KMS-11 (cell line): ENCODE measurements around the gene IRF6.

Experiments used
- H2AFZ ChIP-seq: fragments of 200-600 bp; sonication (generic); 2 replicates; pipeline ENCODE4 v1.6.1; 2016; ENCODE audit warnings: antibody characterized with exemption, mixed run types, low read depth
- H3K27ac ChIP-seq: fragments of 200-600 bp; sonication (generic); 2 replicates; pipeline ENCODE4 v1.6.1; 2016; ENCODE audit warnings: mild to moderate bottlenecking, mixed run types
- H3K27me3 ChIP-seq: fragments of 200-600 bp; sonication (generic); 2 replicates; pipeline ENCODE4 v1.6.1; 2017; ENCODE audit warnings: mild to moderate bottlenecking, low read depth, mixed run types, moderate library complexity; ENCODE audit not compliant: insufficient read depth
- H3K36me3 ChIP-seq: fragments of 200-600 bp; sonication (generic); 2 replicates; pipeline ENCODE4 v1.6.1; 2017; ENCODE audit warnings: mild to moderate bottlenecking, mixed run types; ENCODE audit not compliant: insufficient read depth
- H3K4me1 ChIP-seq: fragments of 200-600 bp; sonication (generic); 2 replicates; pipeline ENCODE4 v1.6.1; 2016; ENCODE audit warnings: mild to moderate bottlenecking, low read depth, mixed run types; ENCODE audit not compliant: poor library complexity, severe bottlenecking
- H3K4me2 ChIP-seq: fragments of 200-600 bp; sonication (generic); 2 replicates; pipeline ENCODE4 v1.7.0; 2016; ENCODE audit warnings: mild to moderate bottlenecking, mixed run types
- H3K4me3 ChIP-seq: fragments of 200-600 bp; sonication (generic); IDR thresholded peaks from 2 replicates; pipeline ENCODE4 v1.6.1; 2017; ENCODE audit warnings: low read depth, low read length, mixed read lengths; ENCODE audit not compliant: insufficient read depth
- H3K79me2 ChIP-seq: fragments of 200-600 bp; sonication (generic); 2 replicates; pipeline ENCODE4 v1.6.1; 2016; ENCODE audit warnings: low read depth, mixed run types; ENCODE audit not compliant: insufficient read depth
- H3K9ac ChIP-seq: fragments of 200-600 bp; sonication (generic); 2 replicates; pipeline ENCODE4 v1.6.1; 2016; ENCODE audit warnings: mild to moderate bottlenecking, mixed run types
- H4K20me1 ChIP-seq: fragments of 200-600 bp; sonication (generic); 2 replicates; pipeline ENCODE4 v1.6.1; 2016; ENCODE audit warnings: mild to moderate bottlenecking, mixed run types; ENCODE audit not compliant: insufficient read depth
- CTCF ChIP-seq: fragments of 200-600 bp; sonication (generic); conservative IDR thresholded peaks from 2 replicates; pipeline ENCODE4 v1.6.1; 2017; ENCODE audit warnings: low read depth, mild to moderate bottlenecking, antibody characterized with exemption, low read length, moderate library complexity, mixed read lengths

The IRF6 gene

DNA sequence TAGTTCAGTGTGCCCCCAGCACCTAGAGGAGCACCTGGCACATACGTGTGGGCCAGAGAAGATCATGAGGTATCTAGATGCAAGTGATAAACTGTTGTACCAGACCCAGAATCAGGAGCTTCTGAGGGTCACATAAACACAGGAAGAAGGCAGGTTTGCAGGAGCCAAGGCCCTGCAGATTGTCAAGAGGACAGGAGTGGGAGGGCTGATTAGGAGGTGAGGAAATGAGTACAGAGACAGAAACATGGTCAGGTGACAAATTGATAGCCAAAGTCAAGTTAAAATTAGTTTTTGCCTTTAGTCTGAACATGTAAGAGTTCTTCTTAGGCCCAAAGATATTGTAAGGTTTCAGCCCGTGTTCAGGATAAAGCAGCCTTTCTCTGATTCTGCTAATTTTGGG is 64.1 kb downstream of the IRF6 start:
- no peaks in the 10 kb centered on the region for H3K27me3 ChIP-seq
- no peak overlapping the region for H3K27ac ChIP-seq
- H3K9ac ChIP-seq, result no peak overlapping the region
- H3K36me3 ChIP-seq, result no peaks in the 10 kb centered on the region
- TF ChIP-seq CTCF, result no peak
- H3K4me3 ChIP-seq, result no peak overlapping the region
- no peaks in the 10 kb centered on the region for H4K20me1 ChIP-seq
- no peak overlapping the region for H3K4me2 ChIP-seq
- no peaks in the 10 kb centered on the region for H3K79me2 ChIP-seq
- no peak overlapping the region for H2AFZ ChIP-seq
- H3K4me1 ChIP-seq, result no peaks in the 10 kb centered on the region

DNA sequence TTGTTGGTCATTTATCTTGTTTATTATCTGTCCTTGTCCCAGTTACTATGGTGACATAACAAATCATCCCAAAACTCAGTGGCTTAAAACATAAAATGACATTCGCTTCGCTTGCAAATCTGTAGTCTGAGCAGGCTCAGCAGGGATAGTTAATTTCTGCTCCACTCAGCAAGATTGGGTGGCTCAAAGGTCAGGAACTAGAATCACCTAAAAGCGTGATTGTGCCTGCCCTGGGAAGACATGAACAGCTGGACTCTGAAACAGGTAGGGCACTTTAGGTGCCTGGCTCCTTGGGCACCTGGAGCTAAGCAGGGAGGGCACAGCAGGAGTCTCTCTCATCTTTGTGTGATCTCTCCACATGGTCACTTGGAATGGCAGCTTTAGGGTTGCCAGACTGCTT is 64.7 kb downstream of the IRF6 start:
- no peak overlapping the region for H2AFZ ChIP-seq
- no peak overlapping the region for H3K9ac ChIP-seq
- no peaks in the 10 kb centered on the region for H3K4me1 ChIP-seq

GRCh38 chr1:209738270-209738669 is 67.7 kb downstream of the IRF6 start:
- no peaks in the 10 kb centered on the region for H3K27me3 ChIP-seq
- no peak overlapping the region for H3K4me3 ChIP-seq
- H4K20me1 ChIP-seq, result no peaks in the 10 kb centered on the region
- no peak overlapping the region for H3K4me2 ChIP-seq
- H3K79me2 ChIP-seq, result no peaks in the 10 kb centered on the region
- TF ChIP-seq CTCF, result no peak
- no peaks in the 10 kb centered on the region for H3K4me1 ChIP-seq
- H3K36me3 ChIP-seq, result no peaks in the 10 kb centered on the region
- no peak overlapping the region for H3K27ac ChIP-seq
- H2AFZ ChIP-seq, result no peak overlapping the region
- H3K9ac ChIP-seq, result no peak overlapping the region

More for the DNA sequence above, 64.7 kb downstream of the IRF6 start:
- H3K36me3 ChIP-seq, result no peaks in the 10 kb centered on the region
- H3K4me2 ChIP-seq, result no peak overlapping the region
- H4K20me1 ChIP-seq, result no peaks in the 10 kb centered on the region
- no peaks in the 10 kb centered on the region for H3K79me2 ChIP-seq
- H3K4me3 ChIP-seq, result no peak overlapping the region
- no peak for TF ChIP-seq CTCF
- no peak overlapping the region for H3K27ac ChIP-seq
- no peaks in the 10 kb centered on the region for H3K27me3 ChIP-seq

DNA sequence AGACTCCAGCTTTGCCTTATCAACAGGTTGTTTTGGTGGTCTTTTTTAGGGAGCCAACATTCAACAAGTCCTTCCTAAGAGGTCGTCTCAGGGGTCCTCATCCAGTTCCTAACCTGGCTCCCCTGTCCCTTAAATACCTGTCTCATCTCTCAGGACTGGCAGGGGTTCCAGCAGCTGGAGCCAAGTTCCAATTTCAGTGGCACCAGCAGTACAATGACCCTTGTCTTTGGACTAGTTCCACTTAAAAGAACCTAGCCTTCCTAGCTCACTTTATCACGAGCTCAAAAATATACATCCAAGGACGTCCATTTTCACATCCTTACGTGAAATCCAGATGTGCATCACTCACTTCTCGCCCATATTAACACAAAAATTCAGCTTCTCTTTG is 68.8 kb downstream of the IRF6 start:
- H3K4me1 ChIP-seq, result no peaks in the 10 kb centered on the region
- no peak overlapping the region for H3K4me3 ChIP-seq
- H3K36me3 ChIP-seq, result no peaks in the 10 kb centered on the region
- no peak overlapping the region for H3K4me2 ChIP-seq
- no peaks in the 10 kb centered on the region for H3K27me3 ChIP-seq
- H3K79me2 ChIP-seq, result no peaks in the 10 kb centered on the region
- H2AFZ ChIP-seq, result no peak overlapping the region
- H4K20me1 ChIP-seq, result no peaks in the 10 kb centered on the region
- H3K27ac ChIP-seq, result no peak overlapping the region
- no peak overlapping the region for H3K9ac ChIP-seq
- no peak for TF ChIP-seq CTCF
